Measurements from ENCODE around the gene PCYOX1L.
"Not testable (repeated sequence)": the region's sequence is repeated elsewhere in the genome, so short reads cannot be mapped to it uniquely, and the experiment has no call there.

Gene PCYOX1L

DNA sequence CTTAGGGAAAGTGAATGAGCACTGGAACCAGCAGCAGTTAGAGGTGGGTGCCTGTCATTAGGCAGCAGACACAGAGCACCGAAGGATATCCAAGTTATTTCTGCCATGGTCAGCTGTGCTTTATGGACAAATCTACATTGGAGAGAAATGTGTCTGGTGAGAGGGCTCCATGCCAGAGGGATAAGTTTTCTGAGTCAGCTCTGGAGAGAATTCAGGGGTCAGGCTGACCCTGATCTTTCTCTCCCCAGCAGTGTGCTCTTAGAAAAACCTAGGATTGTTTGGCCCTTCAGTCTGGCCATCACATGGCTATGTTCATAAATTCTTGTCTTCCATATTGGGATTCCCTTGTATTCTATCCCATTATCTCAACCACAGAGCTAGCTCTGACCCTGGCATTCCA lies 30.1 kb downstream of the PCYOX1L start:
- Histone ChIP-seq H3K36me3 (ENCODE audit: control insufficient read depth, insufficient read depth, low read length) (no peaks in the 10 kb centered on the region), H3K27me3 (replicated peaks; ENCODE audit: control insufficient read depth, insufficient read depth, low read length) (no peaks in the 10 kb centered on the region), H3K4me3 (replicated peaks; ENCODE audit: low read depth, low read length) (no peak overlapping the region)
- DNase-seq (ENCODE audit: extremely low read depth, insufficient read length) = no peak
- TF ChIP-seq, protein P1, sequence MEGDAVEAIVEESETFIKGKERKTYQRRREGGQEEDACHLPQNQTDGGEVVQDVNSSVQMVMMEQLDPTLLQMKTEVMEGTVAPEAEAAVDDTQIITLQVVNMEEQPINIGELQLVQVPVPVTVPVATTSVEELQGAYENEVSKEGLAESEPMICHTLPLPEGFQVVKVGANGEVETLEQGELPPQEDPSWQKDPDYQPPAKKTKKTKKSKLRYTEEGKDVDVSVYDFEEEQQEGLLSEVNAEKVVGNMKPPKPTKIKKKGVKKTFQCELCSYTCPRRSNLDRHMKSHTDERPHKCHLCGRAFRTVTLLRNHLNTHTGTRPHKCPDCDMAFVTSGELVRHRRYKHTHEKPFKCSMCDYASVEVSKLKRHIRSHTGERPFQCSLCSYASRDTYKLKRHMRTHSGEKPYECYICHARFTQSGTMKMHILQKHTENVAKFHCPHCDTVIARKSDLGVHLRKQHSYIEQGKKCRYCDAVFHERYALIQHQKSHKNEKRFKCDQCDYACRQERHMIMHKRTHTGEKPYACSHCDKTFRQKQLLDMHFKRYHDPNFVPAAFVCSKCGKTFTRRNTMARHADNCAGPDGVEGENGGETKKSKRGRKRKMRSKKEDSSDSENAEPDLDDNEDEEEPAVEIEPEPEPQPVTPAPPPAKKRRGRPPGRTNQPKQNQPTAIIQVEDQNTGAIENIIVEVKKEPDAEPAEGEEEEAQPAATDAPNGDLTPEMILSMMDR (IDR thresholded peaks at IDR 0.05; ENCODE audit: insufficient read depth, low read length, poor library complexity, severe bottlenecking) = no peak

DNA sequence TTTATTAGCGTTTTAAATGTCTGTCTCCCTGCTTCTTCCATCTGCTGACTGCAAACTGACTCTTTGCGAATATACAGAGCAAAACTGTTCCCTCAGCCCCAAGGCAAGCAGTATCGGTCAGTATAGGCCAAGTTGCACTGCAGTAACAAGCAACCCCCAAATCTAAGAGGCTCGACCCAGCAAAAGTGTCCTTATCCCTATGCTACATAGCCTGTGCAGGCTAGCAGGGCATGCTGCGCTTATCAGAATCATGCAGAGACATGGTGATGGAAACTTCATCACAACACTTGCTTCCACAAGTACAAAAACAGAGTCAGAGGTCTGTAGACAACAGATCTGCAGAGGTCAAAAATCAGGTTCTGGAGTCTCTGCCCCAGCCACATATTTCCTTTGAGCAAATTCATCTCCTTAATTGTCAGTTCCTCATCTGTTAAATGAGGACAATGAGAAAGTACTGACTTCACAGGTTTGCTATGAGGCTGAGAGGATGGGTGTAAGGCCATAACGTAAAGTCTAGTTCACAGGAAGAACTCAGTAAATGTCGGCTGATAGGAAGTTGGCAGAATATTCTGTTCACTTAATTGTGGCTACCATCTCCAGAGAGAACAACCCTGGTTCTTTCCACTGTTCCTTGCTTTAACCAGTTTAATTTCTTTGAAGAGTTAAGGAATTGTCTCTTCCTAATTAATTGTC lies 30.8 kb downstream of the PCYOX1L start:
- DNase-seq (ENCODE audit: extremely low read depth, insufficient read length) = no peak
- H3K4me3 ChIP-seq (replicated peaks; ENCODE audit: low read depth, low read length) = no peak overlapping the region
- no peaks in the 10 kb centered on the region for H3K27me3 ChIP-seq (replicated peaks; ENCODE audit: control insufficient read depth, insufficient read depth, low read length)
- TF ChIP-seq, protein P1 (IDR thresholded peaks at IDR 0.05; ENCODE audit: insufficient read depth, low read length, poor library complexity, severe bottlenecking) = no peak
- no peaks in the 10 kb centered on the region for H3K36me3 ChIP-seq (ENCODE audit: control insufficient read depth, insufficient read depth, low read length)

DNA sequence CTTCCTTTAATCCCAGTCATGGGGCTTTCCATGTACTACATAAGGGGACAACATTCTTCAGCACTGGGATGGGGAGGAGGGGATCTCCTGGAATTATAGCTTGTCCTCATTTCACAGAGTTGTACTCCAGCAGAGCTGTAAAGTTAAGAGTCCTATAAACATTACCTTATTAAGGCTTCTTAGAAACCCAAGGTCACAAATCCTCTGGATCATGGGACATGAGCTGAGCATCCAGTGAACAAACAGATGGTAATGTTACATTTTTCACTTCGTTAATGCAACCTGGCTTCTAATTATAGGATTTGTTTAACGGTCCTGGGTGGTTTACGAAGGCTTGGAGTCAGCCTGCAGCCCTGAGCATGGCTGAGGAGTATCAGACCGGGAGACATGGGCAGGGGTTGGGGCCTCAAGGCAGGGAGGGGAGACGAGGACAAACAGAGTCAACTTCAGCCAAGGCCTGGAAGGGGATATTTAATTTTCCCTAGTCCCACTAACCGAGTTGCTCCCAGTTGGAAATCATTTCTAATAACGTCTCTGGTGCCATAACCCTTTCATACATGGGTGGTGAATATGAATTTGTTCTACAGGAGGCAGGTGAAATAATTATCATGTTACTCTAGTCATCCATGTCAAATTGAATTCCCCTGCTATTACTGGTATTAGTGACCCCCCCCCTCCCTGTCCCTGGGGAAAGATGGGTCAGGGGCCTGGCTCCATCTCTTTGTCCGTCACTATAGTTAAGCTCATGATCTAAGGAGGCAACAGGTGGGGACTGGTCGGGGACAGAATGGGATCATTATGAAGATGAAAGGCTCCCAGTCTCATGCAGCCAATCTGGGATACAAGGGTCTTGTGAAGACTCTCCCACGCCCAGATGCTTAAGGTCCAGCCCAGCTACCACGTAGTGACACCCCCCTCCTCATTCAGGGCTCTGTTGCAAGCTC lies 32.0 kb downstream of the PCYOX1L start:
- no peak for DNase-seq (ENCODE audit: extremely low read depth, insufficient read length)
- no peak overlapping the region for H3K4me3 ChIP-seq (replicated peaks; ENCODE audit: low read depth, low read length)
- no peaks in the 10 kb centered on the region for H3K36me3 ChIP-seq (ENCODE audit: control insufficient read depth, insufficient read depth, low read length)
- no peaks in the 10 kb centered on the region for H3K27me3 ChIP-seq (replicated peaks; ENCODE audit: control insufficient read depth, insufficient read depth, low read length)
- TF ChIP-seq, protein P1 (IDR thresholded peaks at IDR 0.05; ENCODE audit: insufficient read depth, low read length, poor library complexity, severe bottlenecking) = no peak

DNA sequence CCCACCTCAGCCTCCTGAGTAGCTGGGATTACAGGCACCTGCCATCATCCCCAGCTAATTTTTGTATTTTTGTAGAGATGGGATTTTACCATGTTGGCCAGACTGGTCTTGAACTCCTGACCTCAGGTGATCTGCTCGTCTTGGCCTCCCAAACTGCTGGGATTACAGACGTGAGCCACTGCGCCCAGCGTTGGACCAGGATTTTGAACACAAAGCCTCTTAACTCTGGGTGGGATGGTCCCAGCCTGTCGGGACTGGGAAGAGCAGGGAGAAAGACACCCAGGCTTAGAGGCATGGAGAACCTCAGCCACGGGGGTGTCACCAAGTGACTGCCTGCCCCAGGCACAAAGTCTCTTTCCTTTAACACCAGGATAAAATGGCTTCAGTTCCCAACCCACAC lies 33.2 kb downstream of the PCYOX1L start:
- H3K36me3 ChIP-seq (ENCODE audit: control insufficient read depth, insufficient read depth, low read length); H3K4me3 ChIP-seq (replicated peaks; ENCODE audit: low read depth, low read length); DNase-seq (ENCODE audit: extremely low read depth, insufficient read length); H3K27me3 ChIP-seq (replicated peaks; ENCODE audit: control insufficient read depth, insufficient read depth, low read length): not testable (repeated sequence)

DNA sequence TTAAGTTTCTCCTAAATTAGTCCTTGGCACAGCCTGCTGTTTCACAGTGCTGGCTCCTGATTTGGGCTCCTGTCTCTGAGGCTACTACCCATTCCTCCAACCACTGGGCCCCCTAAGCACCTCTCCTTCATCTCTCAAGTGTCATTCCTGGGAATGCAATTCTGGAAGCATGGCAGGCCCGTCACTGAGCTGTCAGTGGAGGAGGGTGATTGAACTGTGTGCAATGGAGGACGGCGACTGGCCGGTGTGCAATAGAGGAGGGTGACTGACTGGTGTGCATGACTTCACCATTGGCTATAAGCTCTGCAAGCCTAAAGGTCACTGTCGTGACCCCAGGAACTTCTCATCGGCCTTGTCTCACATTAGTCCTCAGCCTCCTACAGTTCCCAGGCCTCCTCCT lies 33.7 kb downstream of the PCYOX1L start:
- Histone ChIP-seq H3K36me3 (ENCODE audit: control insufficient read depth, insufficient read depth, low read length) (no peaks in the 10 kb centered on the region), H3K4me3 (replicated peaks; ENCODE audit: low read depth, low read length) (no peak overlapping the region), H3K27me3 (replicated peaks; ENCODE audit: control insufficient read depth, insufficient read depth, low read length) (no peaks in the 10 kb centered on the region)
- TF ChIP-seq, protein P1 (IDR thresholded peaks at IDR 0.05; ENCODE audit: insufficient read depth, low read length, poor library complexity, severe bottlenecking) = no peak
- no peak for DNase-seq (ENCODE audit: extremely low read depth, insufficient read length)

DNA sequence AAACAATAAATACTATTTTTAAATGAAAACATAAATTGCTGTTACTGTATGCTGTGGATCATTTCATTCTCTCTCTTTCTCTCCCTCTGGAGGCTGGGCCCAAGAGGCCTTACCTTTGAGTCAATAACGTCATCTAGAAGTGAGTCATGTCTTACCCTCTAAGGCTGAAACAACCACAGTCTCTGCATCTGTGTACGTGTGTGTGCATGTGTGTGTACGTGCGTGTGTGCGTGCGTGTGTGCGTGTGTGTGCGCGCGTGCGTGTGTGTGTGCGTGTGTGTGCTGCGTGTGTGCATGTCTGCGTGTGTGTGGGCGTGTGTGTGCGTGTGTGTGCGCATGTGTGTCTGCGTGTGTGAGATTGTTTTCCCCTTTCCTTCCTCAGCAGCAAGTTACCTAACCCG lies 34.9 kb downstream of the PCYOX1L start:
- TF ChIP-seq, protein P1 (IDR thresholded peaks at IDR 0.05; ENCODE audit: insufficient read depth, low read length, poor library complexity, severe bottlenecking) = no peak
- H3K4me3 ChIP-seq (replicated peaks; ENCODE audit: low read depth, low read length) = no peak overlapping the region
- H3K36me3 ChIP-seq (ENCODE audit: control insufficient read depth, insufficient read depth, low read length) = no peaks in the 10 kb centered on the region
- no peaks in the 10 kb centered on the region for H3K27me3 ChIP-seq (replicated peaks; ENCODE audit: control insufficient read depth, insufficient read depth, low read length)
- DNase-seq (ENCODE audit: extremely low read depth, insufficient read length) = no peak

DNA sequence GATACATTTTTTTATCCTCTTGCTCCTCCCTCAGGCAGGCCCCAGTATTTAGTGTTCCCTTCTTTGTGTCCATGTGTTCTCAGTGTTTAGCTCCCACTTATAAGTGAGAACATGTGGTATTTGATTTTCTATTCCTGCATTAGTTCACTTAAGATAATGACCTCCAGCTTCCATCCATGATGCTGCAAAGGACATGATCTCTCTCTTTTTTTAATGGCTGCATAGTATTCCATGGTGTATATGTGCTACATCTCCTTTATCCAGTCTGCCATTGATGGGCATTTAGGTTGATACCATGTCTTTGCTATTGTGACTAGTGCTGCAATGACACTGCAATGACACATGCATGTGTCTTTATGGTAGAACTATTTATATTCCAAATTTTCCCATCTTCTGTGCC lies 37.1 kb downstream of the PCYOX1L start:
- not testable (repeated sequence) for H3K4me3 ChIP-seq (replicated peaks; ENCODE audit: low read depth, low read length); H3K36me3 ChIP-seq (ENCODE audit: control insufficient read depth, insufficient read depth, low read length); H3K27me3 ChIP-seq (replicated peaks; ENCODE audit: control insufficient read depth, insufficient read depth, low read length); DNase-seq (ENCODE audit: extremely low read depth, insufficient read length)
